NB4 (cell line): Measurements from ENCODE around the gene ACAD11.

ENCODE experiments used
- DNase-seq: peaks from one replicate; pipeline ENCODE4 v3.0.0; 2010; ENCODE audit warnings: low read depth
- H3K4me3 ChIP-seq: one replicate; pipeline ENCODE4 v1.5.1; 2011; ENCODE audit warnings: mild to moderate bottlenecking, low read depth, low read length, moderate library complexity
- CTCF ChIP-seq: IDR thresholded peaks from one replicate; pipeline ENCODE4 v1.5.1; 2012; ENCODE audit warnings: low read depth, low read length
- MYC ChIP-seq: IDR thresholded peaks from 2 replicates; pipeline ENCODE4 v1.6.1; 2011; ENCODE audit warnings: low read depth, low read length
- POLR2A ChIP-seq: IDR thresholded peaks from 2 replicates; pipeline ENCODE4 v1.6.1; 2011; ENCODE audit warnings: mild to moderate bottlenecking; ENCODE audit not compliant: insufficient read length; ENCODE audit errors: extremely low read depth
- TF ChIP-seq, protein P1 (sequence below): IDR thresholded peaks from 2 replicates; pipeline ENCODE4 v1.6.1; 2011; ENCODE audit warnings: low read depth, low read length

ACAD11 gene

DNA sequence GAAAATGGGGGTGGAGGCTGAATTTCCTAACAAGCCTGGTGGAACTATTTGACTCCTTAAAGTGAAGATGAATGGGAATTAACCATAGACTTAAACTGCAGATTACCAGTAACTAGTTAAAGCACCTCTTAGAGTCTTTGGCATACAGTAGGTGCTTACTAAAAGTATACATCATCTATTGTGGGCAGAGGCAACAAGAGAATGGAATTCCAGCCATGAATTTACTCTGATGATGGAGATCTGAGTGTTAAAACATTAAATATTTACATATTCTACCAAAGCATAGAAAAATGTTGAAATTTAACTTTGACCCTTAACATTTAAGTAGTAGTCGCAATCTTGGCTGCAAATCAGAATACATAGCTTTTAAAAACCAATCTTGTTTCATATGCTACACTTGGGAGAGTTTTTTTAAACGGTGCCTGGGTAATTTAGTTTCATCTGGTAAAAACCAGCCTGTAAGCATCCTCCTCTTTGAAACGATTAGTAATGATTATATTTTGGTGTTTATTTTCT lies 5.7 kb upstream of the ACAD11 start:
- no peak for DNase-seq
- TF ChIP-seq MYC: no peak
- no peak for TF ChIP-seq POLR2A
- no peak for TF ChIP-seq CTCF
- TF ChIP-seq, protein P1, sequence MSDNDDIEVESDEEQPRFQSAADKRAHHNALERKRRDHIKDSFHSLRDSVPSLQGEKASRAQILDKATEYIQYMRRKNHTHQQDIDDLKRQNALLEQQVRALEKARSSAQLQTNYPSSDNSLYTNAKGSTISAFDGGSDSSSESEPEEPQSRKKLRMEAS: no peak
- H3K4me3 ChIP-seq: no peak overlapping the region

- DNase-seq: no peak
- peak overlapping the region; percentile 90 for H3K4me3 ChIP-seq
- TF ChIP-seq CTCF: no peak
- TF ChIP-seq POLR2A: no peak
- no peak for TF ChIP-seq MYC
- TF ChIP-seq, protein P1: no peak
Observed at GRCh38 chr3:132662212-132662611, 2.6 kb upstream of the ACAD11 start.

- DNase-seq: no peak
- peak overlapping the region; percentile 90 for H3K4me3 ChIP-seq
- TF ChIP-seq CTCF (no peak), MYC (no peak), POLR2A (no peak)
- TF ChIP-seq, protein P1: no peak
Observed at GRCh38 chr3:132661101-132661500, 1.5 kb upstream of the ACAD11 start.

- TF ChIP-seq MYC (no peak), CTCF (no peak), POLR2A (no peak)
- TF ChIP-seq, protein P1: no peak
- H3K4me3 ChIP-seq: peak overlapping the region; percentile 90
- DNase-seq: no peak
Observed at GRCh38 chr3:132660811-132661070, 1.1 kb upstream of the ACAD11 start.

DNA sequence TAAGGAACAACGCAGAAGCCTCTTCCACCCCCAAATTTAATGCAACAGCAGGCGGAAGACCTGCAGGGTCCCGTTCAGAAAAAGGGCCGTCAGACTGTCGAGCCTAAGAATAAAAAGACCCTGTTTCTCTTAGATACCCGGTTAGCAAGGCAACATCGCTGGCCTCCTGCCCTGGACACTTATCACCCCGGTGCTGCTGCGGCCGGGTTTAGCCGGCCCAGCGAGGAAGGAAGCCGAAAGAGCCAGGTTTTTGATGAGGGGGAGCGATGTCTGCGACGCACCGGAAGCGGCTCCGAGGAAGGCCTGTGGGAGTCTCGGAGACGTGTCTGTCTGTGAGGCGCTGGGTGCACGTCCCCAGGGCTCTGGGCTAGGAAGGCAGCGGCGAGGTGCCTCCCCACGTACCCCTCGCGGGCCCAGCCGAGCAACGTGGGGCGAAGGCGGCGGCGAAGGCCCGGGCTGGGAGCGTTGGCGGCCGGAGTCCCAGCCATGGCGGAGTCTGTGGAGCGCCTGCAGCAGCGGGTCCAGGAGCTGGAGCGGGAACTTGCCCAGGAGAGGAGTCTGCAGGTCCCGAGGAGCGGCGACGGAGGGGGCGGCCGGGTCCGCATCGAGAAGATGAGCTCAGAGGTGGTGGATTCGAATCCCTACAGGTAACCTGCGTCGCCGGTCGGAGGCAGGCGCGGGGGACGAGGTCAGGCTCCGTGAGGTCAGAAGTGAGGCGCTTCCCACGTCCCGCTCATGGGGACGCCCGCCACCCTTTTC lies 622 bp upstream of the ACAD11 start, which contains the start of gene UBA5:
TSS of gene UBA5 (plus strand) at position 278 of the 759 bp plus-strand sequence. CDS start at position 487, 209 bp downstream.
- peak within 1 kb of the TSS; percentile 90 for H3K4me3 ChIP-seq
- no peak for TF ChIP-seq MYC
- peak; percentile 63 for TF ChIP-seq POLR2A
- DNase-seq: peak; percentile 81

DNA sequence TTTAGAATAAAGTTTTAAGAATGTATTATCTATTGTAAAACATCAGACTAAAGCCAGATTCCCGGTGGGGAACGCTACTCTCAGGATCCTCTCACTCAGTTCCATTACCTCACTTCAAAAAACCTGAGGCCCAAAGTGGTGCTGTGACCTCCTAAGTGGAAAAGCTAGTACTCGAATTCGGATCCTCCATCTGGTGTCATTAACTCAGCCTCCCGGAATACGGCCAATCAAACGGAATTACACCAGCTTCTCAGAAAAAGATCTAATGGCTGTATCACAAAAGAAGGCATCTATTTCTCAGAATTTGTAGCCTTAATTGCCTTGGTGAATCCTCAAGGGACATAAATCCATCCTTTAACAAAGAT lies 627 bp downstream of the ACAD11 start:
- DNase-seq: peak; percentile 9
- peak overlapping the region; percentile 90 for H3K4me3 ChIP-seq
- TF ChIP-seq MYC (no peak), POLR2A (no peak), CTCF (no peak)
- TF ChIP-seq, protein P1: no peak
